Stimulated activated naive CD8-positive, alpha-beta T cell treated with anti-CD3 and anti-CD28 coated beads, Interleukin-15, amount 100 ng/mL, for 72 hours (primary cell): ENCODE measurements around the gene TUNAR.
"Not testable (repeated sequence)": the region's sequence is repeated elsewhere in the genome, so short reads cannot be mapped to it uniquely, and the experiment has no call there.

ENCODE experiments used
- ATAC-seq: fragments of 150-1000 bp; cut with Tn5 transposase; 2 replicates; pipeline ENCODE4 v1.10.0; 2021; ENCODE audit warnings: mild to moderate bottlenecking, moderate library complexity
- DNase-seq, 2 donors: peaks; one replicate each; pipeline ENCODE4 v3.0.0; 2021 to 2022
- H3K27ac Mint-ChIP-seq, 2 donors: one replicate each; pipeline ENCODE4 v1.8.0; 2022; ENCODE audit warnings: mild to moderate bottlenecking in 2 of 2, mixed read lengths in 2 of 2, moderate library complexity in 2 of 2
- H3K27me3 Mint-ChIP-seq: one replicate; pipeline ENCODE4 v1.8.0; 2022; ENCODE audit warnings: mixed read lengths
- H3K4me1 Mint-ChIP-seq: one replicate; pipeline ENCODE4 v1.8.0; 2022; ENCODE audit warnings: mild to moderate bottlenecking, mixed read lengths
- H3K4me3 Mint-ChIP-seq, 2 donors: one replicate each; pipeline ENCODE4 v1.8.0; 2022; ENCODE audit warnings: mild to moderate bottlenecking in 2 of 2, mixed read lengths in 2 of 2, moderate library complexity in 1 of 2
- H3K9me3 Mint-ChIP-seq, 2 donors: one replicate each; pipeline ENCODE4 v1.8.0; 2022; ENCODE audit warnings: mixed read lengths in 2 of 2

TUNAR gene

DNA sequence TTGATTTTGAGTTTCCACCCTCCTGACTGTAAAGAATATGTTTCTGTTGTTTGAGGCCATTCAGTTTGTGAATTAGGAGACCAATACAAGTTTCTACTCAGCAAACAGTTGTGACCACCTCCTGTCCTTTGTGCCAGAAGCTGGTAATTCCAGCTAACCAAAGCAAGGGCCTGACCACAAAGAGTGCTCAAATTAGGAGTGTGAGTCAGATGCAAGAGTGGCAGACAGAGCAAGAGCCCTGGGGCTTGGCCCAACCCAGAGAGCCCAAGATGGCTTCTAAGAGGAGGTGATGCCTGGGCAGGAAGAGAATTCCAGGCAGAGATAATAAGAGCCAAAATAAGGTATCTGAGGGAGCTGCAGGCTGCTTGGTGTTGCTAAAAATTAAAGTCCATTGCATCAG is 84.8 kb downstream of the TUNAR start:
- Mint-ChIP-seq H3K27me3 (no peaks in the 10 kb centered on the region), H3K27ac (no peak overlapping the region), H3K4me1 (no peaks in the 10 kb centered on the region), H3K4me3 (no peak overlapping the region), H3K9me3 (no peaks in the 10 kb centered on the region)
- ATAC-seq (no peak), DNase-seq (no peak)

DNA sequence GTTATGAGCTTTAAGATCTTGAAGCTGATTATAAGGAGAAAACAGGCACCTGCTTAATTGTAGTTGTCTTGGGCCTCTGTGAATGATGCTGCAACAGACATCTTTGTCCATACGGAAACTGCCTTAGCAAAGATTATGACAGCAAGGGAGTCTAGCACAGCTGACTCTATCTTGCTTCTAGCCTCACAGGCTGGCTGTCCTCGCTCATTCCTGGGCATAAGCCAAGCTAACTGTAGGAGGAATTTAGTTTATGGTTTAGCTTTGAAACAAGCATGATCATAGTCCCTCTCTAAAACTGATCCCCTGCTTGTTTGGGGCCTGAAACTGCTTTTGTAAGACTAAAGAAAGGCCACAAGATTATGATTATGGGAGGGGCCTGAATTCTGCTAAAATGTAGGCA is 88.3 kb downstream of the TUNAR start:
- no peak overlapping the region for H3K4me3 Mint-ChIP-seq
- no peak overlapping the region for H3K27ac Mint-ChIP-seq
- no peaks in the 10 kb centered on the region for H3K27me3 Mint-ChIP-seq
- no peaks in the 10 kb centered on the region for H3K9me3 Mint-ChIP-seq
- H3K4me1 Mint-ChIP-seq: no peaks in the 10 kb centered on the region
- ATAC-seq (no peak), DNase-seq (no peak)

DNA sequence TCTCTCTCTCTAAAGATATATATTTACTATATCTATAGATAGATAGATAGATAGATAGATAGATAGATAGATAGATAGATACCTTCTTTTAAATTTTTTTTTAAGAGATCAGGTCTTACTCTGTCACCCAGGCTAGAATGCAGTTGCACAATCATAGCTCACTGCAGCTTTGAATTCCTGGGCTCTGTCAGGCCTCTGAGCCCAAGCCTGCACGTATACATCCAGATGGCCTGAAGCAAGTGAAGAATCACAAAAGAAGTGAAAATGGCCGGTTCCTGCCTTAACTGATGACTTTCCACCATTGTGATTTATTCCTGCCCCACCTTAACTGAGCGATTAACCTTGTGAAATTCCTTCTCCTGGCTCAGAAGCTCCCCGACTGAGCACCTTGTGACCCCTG is 91.4 kb downstream of the TUNAR start:
- ATAC-seq, H3K27ac Mint-ChIP-seq, DNase-seq, H3K27me3 Mint-ChIP-seq, H3K9me3 Mint-ChIP-seq, H3K4me1 Mint-ChIP-seq, H3K4me3 Mint-ChIP-seq: not testable (repeated sequence)
